GM18870 (cell line): ENCODE results near the gene NASP.

Experiments
- ATAC-seq: cut with Tn5 transposase; IDR thresholded peaks from one replicate; pipeline ENCODE4 v1.9.1; 2021; ENCODE audit warnings: moderate library complexity; ENCODE audit not compliant: unreplicated experiment

NASP gene, protein sequence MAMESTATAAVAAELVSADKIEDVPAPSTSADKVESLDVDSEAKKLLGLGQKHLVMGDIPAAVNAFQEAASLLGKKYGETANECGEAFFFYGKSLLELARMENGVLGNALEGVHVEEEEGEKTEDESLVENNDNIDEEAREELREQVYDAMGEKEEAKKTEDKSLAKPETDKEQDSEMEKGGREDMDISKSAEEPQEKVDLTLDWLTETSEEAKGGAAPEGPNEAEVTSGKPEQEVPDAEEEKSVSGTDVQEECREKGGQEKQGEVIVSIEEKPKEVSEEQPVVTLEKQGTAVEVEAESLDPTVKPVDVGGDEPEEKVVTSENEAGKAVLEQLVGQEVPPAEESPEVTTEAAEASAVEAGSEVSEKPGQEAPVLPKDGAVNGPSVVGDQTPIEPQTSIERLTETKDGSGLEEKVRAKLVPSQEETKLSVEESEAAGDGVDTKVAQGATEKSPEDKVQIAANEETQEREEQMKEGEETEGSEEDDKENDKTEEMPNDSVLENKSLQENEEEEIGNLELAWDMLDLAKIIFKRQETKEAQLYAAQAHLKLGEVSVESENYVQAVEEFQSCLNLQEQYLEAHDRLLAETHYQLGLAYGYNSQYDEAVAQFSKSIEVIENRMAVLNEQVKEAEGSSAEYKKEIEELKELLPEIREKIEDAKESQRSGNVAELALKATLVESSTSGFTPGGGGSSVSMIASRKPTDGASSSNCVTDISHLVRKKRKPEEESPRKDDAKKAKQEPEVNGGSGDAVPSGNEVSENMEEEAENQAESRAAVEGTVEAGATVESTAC

GRCh38 chr1:45583666-45584350, at the start of gene NASP:
Gene NASP (plus strand): TSS chr1:45584041. CDS start chr1:45584147, 106 bp downstream.
- ATAC-seq = peak; percentile 39

DNA sequence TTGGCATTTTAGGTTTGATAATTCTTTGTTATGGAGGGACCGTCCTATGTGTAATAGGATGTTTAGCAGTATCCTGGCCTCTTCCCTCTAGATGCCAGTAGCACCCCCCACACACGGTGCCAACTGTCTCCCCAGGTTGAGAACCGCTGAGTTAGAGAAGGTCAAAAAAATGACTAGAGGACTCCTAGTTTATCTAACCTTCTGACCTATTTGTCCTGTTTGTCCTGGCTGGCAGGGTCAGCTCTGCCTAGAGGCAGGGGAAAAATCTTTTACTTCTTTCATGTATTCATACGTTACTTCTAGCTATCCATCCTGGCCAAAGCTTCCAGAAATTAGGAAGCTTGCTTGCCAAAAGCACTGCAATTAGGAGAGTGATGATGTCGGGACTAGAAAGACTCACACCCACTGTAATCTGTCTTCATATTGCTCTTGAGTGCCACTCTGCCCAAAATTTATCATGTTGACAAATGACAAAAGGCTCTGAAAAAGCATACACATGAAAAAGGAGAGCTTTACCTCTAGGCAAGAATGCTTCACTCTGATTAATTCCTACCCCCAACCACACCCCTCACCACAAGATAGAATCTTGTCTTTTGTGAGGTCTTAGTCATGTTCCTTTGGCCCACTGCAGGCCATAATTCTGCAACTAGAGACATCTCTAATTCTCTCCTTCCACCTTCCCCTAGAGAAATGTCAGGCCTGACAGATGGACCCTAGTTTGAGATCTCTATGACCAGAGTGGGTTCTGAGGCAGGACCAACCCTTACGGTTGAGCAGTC, 47.7 kb upstream of the NASP start:
- no peak for ATAC-seq

DNA sequence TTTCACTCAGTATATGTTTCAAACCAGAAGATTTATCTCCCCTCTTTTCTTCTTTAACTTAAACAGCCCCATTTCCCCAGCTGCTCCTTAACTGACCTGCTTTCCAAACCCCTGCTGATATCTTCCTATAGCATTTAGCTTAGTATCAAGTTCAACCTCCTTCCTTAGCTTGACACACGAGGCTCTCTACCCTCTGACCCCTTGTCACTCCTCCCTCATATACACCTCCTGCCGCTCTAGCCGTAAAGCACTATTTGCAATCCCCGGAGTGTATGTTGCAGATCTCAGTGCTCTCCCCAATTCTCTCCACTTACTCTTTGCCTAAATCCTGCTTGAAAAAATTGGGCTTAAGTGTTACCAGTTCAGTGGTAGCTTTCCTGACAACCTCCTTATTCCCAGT, 47.0 kb upstream of the NASP start:
- no peak for ATAC-seq

DNA sequence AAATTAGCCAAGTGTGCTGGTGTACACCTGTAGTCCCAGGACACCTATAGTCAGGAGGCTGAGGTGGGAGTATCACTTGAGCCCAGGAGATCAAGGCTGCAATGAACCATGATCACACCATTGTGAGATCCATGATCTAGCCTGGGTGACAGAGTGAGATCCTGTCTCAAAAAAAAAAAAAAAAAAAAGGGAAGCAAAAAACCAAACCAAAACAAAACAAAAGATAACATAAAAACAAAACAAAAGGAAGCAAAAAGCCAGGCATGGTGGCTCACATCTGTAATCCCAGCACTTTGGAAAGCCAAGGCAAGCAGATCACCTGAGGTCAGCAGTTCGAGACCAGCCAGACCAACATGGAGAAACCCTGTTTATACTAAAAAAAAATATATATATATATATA, 42.6 kb upstream of the NASP start:
- ATAC-seq = no peak

GRCh38 chr1:45542591-45542990, 41.2 kb upstream of the NASP start:
- ATAC-seq = no peak

- ATAC-seq = no peak
Measured at GRCh38 chr1:45543581-45544417, 40.0 kb upstream of the NASP start.

DNA sequence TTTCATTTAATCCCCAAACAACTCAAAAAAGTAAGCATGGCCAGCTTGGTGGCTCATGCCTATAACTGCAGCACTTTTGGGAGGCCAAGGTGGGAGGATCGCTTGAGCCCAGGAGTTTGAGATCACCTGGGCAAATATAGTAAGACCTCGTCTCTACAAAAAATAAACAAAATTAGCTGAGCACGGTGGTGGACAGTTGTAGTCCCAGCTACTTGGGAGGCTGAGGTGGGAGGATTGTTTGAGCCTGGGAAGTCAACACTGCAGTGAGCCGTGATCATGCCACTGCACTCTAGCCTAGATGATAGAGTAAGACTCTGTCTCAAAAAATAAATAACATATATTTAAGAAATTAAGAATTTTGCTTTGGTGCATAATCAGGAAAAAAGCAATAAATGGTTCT, 39.3 kb upstream of the NASP start:
- ATAC-seq = no peak

DNA sequence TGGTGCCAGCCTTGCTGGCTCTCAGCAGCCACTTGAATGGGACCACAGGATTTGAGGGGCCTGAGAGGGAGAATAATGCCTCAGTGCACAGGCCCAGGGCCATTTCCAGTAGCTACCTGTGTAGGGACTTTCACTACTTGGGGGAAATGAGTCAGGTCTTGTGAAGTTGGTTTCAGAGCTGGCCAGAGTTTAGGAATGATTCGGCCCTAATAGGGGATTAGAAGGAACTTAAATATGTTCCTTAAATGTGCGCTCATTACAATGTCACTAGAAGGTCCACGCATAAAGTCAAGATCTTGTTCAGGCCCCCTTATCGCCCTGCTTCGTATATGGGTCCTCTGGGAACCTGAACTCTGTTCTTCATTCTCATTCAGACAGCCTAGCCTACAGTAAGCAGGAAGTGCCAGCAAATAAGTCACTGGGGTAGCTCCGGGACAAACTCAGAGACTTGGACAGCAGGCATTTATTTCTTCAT, 38.8 kb upstream of the NASP start:
- peak; percentile 56 for ATAC-seq

- ATAC-seq = no peak
Measured at GRCh38 chr1:45545553-45546310, 38.1 kb upstream of the NASP start.

GRCh38 chr1:45550401-45551351, 33.2 kb upstream of the NASP start, which contains the start of gene AKR1A1:
Gene AKR1A1 (plus strand): TSS chr1:45550826. CDS start chr1:45561795, 10,969 bp downstream.
- peak; percentile 67 for ATAC-seq

DNA sequence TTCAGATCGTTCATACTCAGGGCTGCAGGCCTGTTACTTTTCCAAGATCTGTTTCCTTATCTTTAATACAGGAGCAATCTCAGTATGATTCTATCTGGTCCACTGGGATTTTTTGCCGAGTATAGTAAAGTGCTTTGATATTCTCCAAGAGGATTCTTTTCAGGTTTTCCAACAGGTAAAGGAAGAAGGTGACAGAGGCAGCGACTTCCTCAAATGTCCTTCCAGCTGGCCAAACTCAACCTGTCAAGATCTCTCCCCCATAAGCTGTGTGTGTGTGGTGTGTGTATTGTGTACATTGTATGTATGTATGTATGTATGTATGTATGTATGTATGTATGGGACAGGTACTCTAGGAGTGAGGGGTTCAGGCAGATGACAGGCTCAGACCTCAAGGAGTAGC, 32.2 kb upstream of the NASP start:
- no peak for ATAC-seq

DNA sequence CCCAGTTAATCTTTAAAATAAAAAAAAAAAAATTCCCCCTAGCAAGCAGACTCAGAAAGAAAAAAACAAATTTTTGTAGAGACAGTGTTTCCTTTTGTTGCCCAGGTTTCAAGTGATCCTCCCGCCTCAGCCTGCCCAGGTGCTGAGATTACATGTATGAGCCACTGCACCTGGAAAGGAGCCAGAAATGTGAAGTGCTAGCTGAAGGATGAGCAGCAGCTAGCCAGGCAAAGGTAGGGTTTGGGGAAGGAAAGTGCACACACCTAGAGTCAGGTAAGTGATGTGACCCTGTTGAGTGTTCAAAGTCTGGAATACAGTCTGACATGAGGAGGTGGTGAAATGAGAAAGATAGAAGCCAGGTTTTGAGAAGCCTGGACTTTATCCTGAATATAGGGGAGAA, 31.5 kb upstream of the NASP start:
- no peak for ATAC-seq

- ATAC-seq = no peak
Measured at GRCh38 chr1:45554198-45554597, 29.6 kb upstream of the NASP start.

- no peak for ATAC-seq
Measured at GRCh38 chr1:45557422-45557944, 26.4 kb upstream of the NASP start.

GRCh38 chr1:45563843-45564242, 20.0 kb upstream of the NASP start:
- ATAC-seq = no peak

- no peak for ATAC-seq
Measured at GRCh38 chr1:45566722-45567121, 17.1 kb upstream of the NASP start.

GRCh38 chr1:45567911-45568310, 15.9 kb upstream of the NASP start:
- no peak for ATAC-seq

DNA sequence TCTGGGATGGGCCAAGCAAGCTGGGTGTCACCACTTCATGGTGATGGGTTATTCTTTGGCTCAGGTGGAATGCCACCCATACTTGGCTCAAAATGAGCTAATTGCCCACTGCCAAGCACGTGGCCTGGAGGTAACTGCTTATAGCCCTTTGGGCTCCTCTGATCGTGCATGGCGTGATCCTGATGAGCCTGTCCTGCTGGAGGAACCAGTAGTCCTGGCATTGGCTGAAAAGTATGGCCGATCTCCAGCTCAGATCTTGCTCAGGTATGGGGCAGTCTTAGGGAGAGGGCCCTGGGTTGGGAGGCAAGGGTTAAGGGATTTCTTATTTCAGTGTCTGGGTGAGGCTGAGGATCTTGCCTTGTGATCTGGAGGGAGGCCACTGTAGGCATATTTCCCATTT, 15.4 kb upstream of the NASP start:
- ATAC-seq = no peak
